GM12892 (cell line): ENCODE measurements around the gene ABHD12.
"Not testable (repeated sequence)": the region's sequence is repeated elsewhere in the genome, so short reads cannot be mapped to it uniquely, and the experiment has no call there.

ENCODE experiments used
- DNase-seq: peaks from one replicate; pipeline ENCODE4 v3.0.0; 2011; ENCODE audit not compliant: insufficient read length
- FAIRE-seq: peaks from 2 replicates; lab custom pipeline; 2011; peaks lifted over from hg19 to GRCh38; lab: Jason Lieb, UNC
- POLR2A ChIP-seq: IDR thresholded peaks from 2 replicates; pipeline ENCODE4 v1.6.1; 2011; ENCODE audit warnings: low read depth, low read length, control low read depth
- POLR2AphosphoS5 ChIP-seq: IDR thresholded peaks from 2 replicates; pipeline ENCODE4 v1.6.1; 2011; ENCODE audit warnings: low read depth, low read length, control low read depth
- TAF1 ChIP-seq: IDR thresholded peaks from 2 replicates; pipeline ENCODE4 v1.6.1; 2011; ENCODE audit warnings: low read depth, mild to moderate bottlenecking, control low read depth, low read length, borderline replicate concordance

ABHD12 gene

DNA sequence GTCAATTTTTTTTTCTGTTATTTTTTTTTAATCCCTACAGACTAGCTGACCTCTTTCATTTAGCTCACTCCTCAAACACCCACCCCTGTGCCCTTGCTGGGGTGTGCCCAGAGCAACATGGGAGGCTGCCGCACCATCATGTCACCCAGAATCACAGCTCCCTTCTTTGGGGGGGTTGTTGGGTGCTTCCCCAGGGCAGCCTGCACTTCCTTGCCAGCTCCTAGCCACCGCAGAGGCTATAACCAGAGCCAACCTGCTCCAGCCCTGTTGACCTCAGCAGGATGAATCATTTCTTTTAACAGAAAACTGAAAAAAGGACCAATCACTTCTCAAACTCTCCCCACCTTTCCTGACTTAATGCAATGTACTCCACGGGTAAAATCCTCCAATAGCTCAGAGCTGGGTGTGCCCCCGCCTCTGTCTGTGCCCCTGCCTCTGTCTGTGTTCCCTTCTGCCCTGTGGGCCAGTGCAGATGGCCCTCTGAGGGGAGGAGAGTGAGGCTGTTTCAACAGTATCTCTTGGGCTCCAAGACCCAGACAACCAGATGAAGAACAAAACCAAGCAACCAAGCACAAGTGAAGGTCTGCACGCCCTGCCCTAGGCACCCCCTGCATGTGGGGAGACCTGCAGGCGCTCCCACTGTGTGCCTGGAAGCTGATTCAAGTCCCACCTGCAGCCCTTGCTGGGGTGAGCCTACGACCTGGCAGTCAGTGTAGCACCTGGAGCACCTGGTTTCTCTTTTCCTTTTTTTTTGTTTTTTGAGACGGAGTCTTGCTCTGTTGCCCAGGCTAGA, 75.0 kb downstream of the ABHD12 start:
- FAIRE-seq: no peak

DNA sequence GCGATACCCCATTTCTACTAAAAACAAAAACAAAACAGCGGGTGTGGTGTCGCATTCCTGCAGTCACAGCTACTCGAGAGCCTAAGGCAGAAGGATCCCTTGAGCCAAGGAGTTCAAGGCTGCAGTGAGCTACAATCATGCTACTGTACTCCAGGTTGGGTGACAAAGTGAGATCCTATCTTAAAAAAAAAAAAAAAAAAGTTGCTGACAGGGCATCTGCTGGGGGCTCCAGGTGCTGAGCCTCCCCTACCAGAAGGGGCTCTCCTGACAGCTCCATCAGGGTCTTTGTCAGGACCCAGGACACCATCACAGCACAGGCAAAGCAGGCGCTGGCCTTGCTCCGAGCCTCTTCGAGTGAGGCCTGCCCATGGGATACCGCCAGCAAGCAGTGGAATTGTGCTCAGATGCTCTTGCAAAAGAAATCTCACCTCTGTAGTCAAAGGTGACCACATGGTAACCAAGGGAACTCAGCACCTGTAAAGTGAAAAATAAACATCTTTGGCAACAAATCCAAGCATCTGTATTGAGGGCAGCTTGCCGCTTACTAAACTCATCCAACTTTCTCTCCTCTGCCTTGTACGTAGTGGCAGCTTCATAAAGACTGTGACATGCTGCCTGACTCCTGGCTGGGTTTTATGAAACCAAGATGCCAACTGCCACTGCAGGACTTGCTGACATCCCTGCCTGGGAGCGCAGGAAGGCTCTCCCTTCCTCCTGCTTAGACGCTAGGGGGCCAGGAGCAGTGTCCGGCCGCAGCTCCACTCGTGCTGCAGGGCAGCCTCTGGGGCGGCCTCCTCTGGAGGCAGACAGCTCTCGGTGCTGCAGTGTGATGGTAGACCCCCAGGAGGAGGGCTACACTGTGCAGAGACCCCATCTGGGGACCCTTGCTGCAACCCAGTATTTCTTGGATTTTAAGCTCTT, 75.9 kb downstream of the ABHD12 start:
- TF ChIP-seq TAF1 (no peak), POLR2A (no peak), POLR2AphosphoS5 (no peak)
- no peak for DNase-seq
- no peak for FAIRE-seq

More for the DNA sequence above, 75.0 kb downstream of the ABHD12 start:
- TF ChIP-seq TAF1 (no peak), POLR2A (no peak), POLR2AphosphoS5 (no peak)
- no peak for DNase-seq

DNA sequence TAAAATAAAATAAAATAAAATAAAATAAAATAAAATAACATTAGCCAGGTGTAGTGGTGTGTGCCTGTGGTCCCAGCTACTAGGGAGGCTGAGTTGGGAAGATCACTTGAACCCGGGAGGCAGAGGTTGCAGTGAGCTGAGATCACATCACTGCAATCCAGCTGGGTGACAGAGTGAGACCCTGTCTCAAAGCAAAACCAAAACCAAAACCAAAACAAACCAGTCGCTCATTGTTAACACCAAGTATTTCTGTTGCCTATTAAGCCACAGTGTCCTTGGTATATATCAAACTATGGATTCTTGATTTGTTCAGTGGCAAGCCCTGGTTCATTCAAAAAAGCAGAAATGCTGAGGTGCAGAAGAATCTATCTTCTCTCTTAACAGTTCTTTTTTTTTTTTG, 77.0 kb downstream of the ABHD12 start:
- FAIRE-seq (no peak), DNase-seq (no peak)
- TF ChIP-seq TAF1 (no peak), POLR2A (no peak), POLR2AphosphoS5 (no peak)

GRCh38 chr20:25312716-25313115, 77.9 kb downstream of the ABHD12 start:
- FAIRE-seq, DNase-seq: not testable (repeated sequence)

DNA sequence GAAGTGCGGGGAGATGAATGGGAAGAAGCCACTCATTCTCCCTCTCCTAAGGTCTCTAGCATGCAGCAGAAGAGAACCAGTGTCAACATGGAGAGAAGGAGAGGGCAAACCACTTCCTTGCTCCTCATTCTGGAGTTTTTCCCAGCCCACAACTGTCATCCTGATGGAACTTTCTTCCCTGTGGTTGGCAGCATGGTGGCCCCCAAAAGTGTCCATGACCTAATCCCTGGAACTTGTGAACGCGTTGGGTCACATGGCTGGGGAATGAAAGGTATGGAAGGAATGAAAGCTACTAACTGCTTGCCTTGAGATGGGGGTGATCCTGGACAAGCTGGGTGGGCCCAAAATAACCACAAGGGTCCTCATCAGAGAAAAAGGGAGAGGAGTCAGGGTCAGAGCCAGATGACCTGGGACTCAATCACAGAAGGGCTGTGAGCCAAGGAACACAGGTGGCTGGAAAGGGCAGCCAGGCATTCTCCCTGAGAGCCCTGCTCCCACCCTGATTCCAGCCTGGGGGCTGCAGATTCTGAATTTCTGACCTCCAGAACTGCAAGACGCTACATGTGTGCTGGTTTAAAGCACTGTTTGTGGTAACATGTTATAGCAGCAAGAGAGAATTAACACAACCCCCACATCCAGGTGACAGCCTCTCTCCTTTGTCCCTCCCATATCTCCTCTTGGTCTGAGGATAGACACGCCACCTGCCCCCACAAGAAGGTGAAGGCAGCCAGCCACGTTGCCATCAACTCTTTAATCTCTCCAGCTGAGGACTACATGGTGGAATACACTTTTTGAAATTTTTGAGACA, 79.5 kb downstream of the ABHD12 start:
- TF ChIP-seq POLR2A (no peak), POLR2AphosphoS5 (no peak), TAF1 (no peak)
- FAIRE-seq (peak; percentile 51), DNase-seq (no peak)

DNA sequence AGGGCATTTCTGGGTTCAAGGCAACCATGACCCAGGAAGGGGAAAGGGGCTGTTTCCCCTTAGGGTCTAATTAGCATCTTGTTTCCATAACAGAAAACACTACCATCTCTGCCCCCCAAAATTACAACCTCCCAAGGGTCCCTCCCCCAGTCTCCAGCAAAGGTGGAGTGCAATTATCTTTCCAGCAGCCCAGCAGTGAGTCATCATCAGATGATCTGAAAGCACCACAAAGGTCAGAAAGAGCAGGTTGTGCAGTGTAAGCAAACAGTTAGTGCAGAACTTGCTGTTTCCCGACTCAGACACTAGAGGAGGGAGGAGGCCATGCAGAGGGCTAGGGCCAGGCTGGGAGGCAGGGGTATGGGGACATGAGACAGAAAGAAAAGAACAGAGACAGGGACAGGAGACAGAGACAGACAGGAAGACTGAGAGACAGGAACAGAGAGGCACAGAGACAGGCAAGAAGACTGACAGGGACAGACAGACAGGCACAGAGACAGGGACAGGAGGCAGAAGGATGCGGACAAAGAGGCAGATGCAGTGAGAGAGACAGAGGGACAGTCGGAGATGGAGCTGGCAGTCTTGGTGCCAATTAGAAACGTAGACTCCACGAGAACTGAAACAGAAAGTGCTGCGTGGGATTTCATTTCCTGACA, 80.2 kb downstream of the ABHD12 start:
- FAIRE-seq (peak; percentile 86), DNase-seq (no peak)
- no peak for TF ChIP-seq TAF1
- peak; percentile 56 for TF ChIP-seq POLR2A
- TF ChIP-seq POLR2AphosphoS5: no peak

GRCh38 chr20:25309395-25310267, 81.0 kb downstream of the ABHD12 start:
- FAIRE-seq (no peak), DNase-seq (no peak)
- no peak for TF ChIP-seq POLR2A
- TF ChIP-seq POLR2AphosphoS5: no peak
- no peak for TF ChIP-seq TAF1

DNA sequence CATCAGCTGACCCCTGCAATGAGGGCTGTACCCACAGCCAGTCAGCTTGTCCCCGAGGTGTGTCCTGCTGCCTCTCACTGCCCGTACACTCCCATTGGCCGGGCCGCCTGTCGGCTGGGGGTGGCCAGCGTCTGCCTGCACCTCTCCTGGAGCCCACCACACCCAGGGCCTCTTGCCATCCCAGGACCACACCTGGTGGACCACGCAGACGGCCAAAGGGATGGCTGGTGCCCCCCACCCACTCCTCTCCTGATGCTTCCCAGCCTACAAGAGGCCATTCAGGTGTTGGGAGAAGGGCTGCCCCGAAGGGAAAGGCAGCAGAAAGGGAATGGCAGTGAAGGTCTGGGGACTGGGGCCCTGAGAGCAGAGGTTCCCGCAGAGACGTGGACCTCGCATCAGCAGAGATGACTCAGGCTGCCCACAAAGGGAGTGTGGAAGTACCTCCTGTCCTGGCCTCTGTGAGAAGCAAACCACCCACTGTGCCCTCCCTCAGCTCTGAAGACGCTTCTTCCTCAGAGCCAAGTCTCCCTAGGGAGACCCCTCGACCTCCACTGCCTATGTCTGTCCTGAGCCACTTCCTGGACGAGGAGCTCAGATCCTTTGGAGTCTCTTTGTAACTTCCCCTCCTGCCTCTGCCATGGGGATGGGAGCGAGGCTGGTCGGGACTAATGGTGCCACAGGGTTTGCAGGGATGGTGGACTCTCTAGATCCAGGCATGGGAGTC, 81.8 kb downstream of the ABHD12 start:
- FAIRE-seq (no peak), DNase-seq (no peak)
- TF ChIP-seq POLR2A: no peak
- no peak for TF ChIP-seq TAF1
- TF ChIP-seq POLR2AphosphoS5: no peak

- TF ChIP-seq POLR2A (no peak), POLR2AphosphoS5 (no peak), TAF1 (no peak)
- DNase-seq: no peak
- no peak for FAIRE-seq
These were observed 82.5 kb downstream of the ABHD12 start for GRCh38 chr20:25308083-25308491.
